Activated naive CD4-positive, alpha-beta T cell treated with anti-CD3 and anti-CD28 coated beads for 36 hours (primary cell): ENCODE data around the gene OR5K2. TPM values are rescaled to one million over a fixed set of nuclear protein-coding genes. Genes with fewer than 3 reads are reported as not detected.

Source experiments
- CTCF ChIA-PET: fragments of 350-600 bp; sonication (Branson Sonifier 250); formaldehyde crosslinking; loops from one replicate; lab custom pipeline; 2021; ENCODE audit warnings: antibody characterized with exemption; lab: Charles Lee
- DNase-seq: peaks from one replicate; pipeline ENCODE4 v3.0.0-alpha.2; 2020
- H3K27ac Mint-ChIP-seq: one replicate; pipeline ENCODE4 v1.8.0; 2021; ENCODE audit warnings: mild to moderate bottlenecking, mixed read lengths
- H3K27me3 Mint-ChIP-seq: one replicate; pipeline ENCODE4 v1.8.0; 2021; ENCODE audit warnings: low read depth, mixed read lengths
- H3K36me3 Mint-ChIP-seq: one replicate; pipeline ENCODE4 v1.8.0; 2021; ENCODE audit warnings: low read depth, mixed read lengths
- H3K4me1 Mint-ChIP-seq: one replicate; pipeline ENCODE4 v1.8.0; 2021; ENCODE audit warnings: low read depth, mixed read lengths
- H3K4me3 Mint-ChIP-seq: one replicate; pipeline ENCODE4 v1.8.0; 2021; ENCODE audit warnings: mild to moderate bottlenecking, moderate library complexity, mixed read lengths
- H3K9me3 Mint-ChIP-seq: one replicate; pipeline ENCODE4 v1.8.0; 2021; ENCODE audit warnings: mixed read lengths
- intact Hi-C: fragments of 100-400 bp; cut with micrococcal nuclease; formaldehyde crosslinking; loops from one replicate; pipeline ENCODE4 v1.15.1; 2023
- total RNA-seq, 2 experiments: library from RNA; stranded (reverse); gene quantifications; one replicate each; pipeline ENCODE4 v1.2.3, GENCODE V29; 2021

OR5K2 gene
- total RNA-seq = not detected

- no peaks in the 10 kb centered on the region for H3K9me3 Mint-ChIP-seq
- H3K27ac Mint-ChIP-seq = no peak within 1 kb of the TSS
- no peaks in the 10 kb centered on the region for H3K4me1 Mint-ChIP-seq
- no peak for DNase-seq
- CTCF ChIA-PET = no interaction called here
- intact Hi-C loops = no loop called here
- H3K4me3 Mint-ChIP-seq = no peak within 1 kb of the TSS
- no peaks in the 10 kb centered on the region for H3K27me3 Mint-ChIP-seq
- H3K36me3 Mint-ChIP-seq = no peaks in the 10 kb centered on the region
Observed at GRCh38 chr3:98497381-98497780, at the start of gene OR5K2. OR5K2 (plus strand) TSS chr3:98497681; CDS start chr3:98497681, 0 bp downstream.

GRCh38 chr3:98449606-98450193 lies 47.8 kb upstream of the OR5K2 start:
- H3K4me3 Mint-ChIP-seq = no peak overlapping the region
- peaks cover 4% of the 10 kb centered on the region for H3K4me1 Mint-ChIP-seq
- no peak overlapping the region for H3K27ac Mint-ChIP-seq
- CTCF ChIA-PET = no interaction called here
- H3K36me3 Mint-ChIP-seq = no peaks in the 10 kb centered on the region
- intact Hi-C loops = no loop called here
- H3K27me3 Mint-ChIP-seq = peaks cover 6% of the 10 kb centered on the region
- no peaks in the 10 kb centered on the region for H3K9me3 Mint-ChIP-seq
- no peak for DNase-seq

DNA sequence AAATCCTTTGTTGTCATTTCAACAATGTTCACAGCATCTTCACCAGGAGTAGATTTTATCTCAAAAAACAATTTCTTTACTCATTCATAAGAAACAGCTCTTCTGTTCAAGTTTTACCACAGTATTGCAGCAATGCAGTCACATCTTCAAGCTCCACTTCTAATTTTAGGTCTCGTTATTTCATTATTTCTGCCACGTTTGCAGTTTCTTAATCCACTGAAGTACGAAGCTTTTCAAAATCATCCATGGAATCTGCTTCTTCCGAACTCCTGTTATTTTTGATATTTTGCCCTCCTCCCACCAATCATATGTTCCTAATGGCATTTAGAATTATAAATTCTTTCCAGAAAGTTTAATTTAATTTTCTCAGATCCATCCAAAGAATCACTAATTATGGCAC lies 47.1 kb upstream of the OR5K2 start:
- intact Hi-C loops = no loop called here
- Mint-ChIP-seq H3K4me3 (no peak overlapping the region), H3K4me1 (peaks cover 4% of the 10 kb centered on the region), H3K27ac (no peak overlapping the region), H3K9me3 (no peaks in the 10 kb centered on the region), H3K36me3 (no peaks in the 10 kb centered on the region), H3K27me3 (peaks cover 6% of the 10 kb centered on the region)
- DNase-seq = no peak
- CTCF ChIA-PET = no interaction called here

- DNase-seq = no peak
- CTCF ChIA-PET = interaction anchor here (0.6 to 1.2 kb wide), 2 partner anchors 10 to 412 kb away, joined by 3 to 6 read pairs; no protein-coding TSS in a partner anchor
- Mint-ChIP-seq H3K27ac (no peak overlapping the region), H3K27me3 (peaks cover 5% of the 10 kb centered on the region), H3K4me3 (no peak overlapping the region), H3K4me1 (no peaks in the 10 kb centered on the region), H3K36me3 (no peaks in the 10 kb centered on the region), H3K9me3 (peaks cover 3% of the 10 kb centered on the region)
- intact Hi-C loops = no loop called here
Observed at GRCh38 chr3:98453827-98454226, 43.7 kb upstream of the OR5K2 start.

DNA sequence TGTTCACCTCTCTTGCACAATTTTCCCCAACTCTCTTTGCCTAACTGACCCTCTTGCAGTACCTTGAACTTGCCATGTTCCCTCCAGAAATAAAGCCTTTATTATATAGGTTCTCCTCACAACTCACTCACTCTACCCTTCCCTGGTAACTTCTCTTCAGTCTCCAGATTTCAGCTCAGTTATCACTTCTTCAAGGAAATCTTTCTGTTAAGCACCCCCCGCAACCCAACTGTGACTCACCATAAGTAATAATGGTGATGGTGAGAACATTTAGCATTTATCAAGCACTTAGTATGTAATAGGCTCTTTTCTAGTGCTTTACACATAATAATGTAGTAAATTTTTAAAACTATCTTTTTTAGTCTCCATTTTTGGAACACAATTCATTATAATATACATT lies 42.6 kb upstream of the OR5K2 start:
- Mint-ChIP-seq H3K27me3 (peaks cover 5% of the 10 kb centered on the region), H3K27ac (no peak overlapping the region), H3K36me3 (peaks cover 1% of the 10 kb centered on the region), H3K9me3 (peaks cover 6% of the 10 kb centered on the region), H3K4me3 (no peak overlapping the region), H3K4me1 (no peaks in the 10 kb centered on the region)
- intact Hi-C loops = no loop called here
- CTCF ChIA-PET = interaction anchor here (0.6 kb wide), 1 partner anchor 16 kb away, joined by 4 read pairs; no protein-coding TSS in a partner anchor
- no peak for DNase-seq

GRCh38 chr3:98457543-98457942 lies 39.9 kb upstream of the OR5K2 start:
- Mint-ChIP-seq H3K27me3 (peaks cover 9% of the 10 kb centered on the region), H3K4me1 (no peaks in the 10 kb centered on the region), H3K4me3 (no peak overlapping the region), H3K27ac (no peak overlapping the region), H3K36me3 (peaks cover 1% of the 10 kb centered on the region), H3K9me3 (peaks cover 6% of the 10 kb centered on the region)
- DNase-seq = no peak
- intact Hi-C loops = no loop called here
- CTCF ChIA-PET = interaction anchor here (0.7 kb wide), 1 partner anchor 26 kb away, joined by 3 read pairs; no protein-coding TSS in a partner anchor

DNA sequence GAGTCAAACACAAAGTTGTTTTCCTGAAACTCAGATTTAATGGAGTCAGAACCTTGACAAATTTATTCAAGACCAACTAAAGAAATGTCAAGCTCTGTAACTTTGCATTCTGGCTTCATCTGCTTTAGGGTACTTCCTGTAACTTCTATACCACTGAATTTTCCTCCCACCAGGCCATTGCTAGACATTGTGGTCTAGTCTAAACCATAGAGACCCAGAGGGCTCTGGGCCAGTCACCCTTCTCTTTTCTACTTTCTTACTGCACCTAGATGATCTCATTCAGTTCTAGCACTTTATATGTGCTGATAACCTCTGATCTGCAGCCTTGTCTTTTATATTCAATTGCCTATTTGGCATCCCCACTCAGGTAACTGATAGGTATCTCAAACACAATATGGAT lies 37.3 kb upstream of the OR5K2 start:
- intact Hi-C loops = no loop called here
- H3K9me3 Mint-ChIP-seq = peaks cover 6% of the 10 kb centered on the region
- no peak for DNase-seq
- no peak overlapping the region for H3K4me3 Mint-ChIP-seq
- CTCF ChIA-PET = interaction anchor here (0.8 to 1.0 kb wide), 2 partner anchors 23 to 42 kb away, joined by 3 read pairs; no protein-coding TSS in a partner anchor
- H3K36me3 Mint-ChIP-seq = peaks cover 1% of the 10 kb centered on the region
- peaks cover 5% of the 10 kb centered on the region for H3K27me3 Mint-ChIP-seq
- no peaks in the 10 kb centered on the region for H3K4me1 Mint-ChIP-seq
- H3K27ac Mint-ChIP-seq = no peak overlapping the region

DNA sequence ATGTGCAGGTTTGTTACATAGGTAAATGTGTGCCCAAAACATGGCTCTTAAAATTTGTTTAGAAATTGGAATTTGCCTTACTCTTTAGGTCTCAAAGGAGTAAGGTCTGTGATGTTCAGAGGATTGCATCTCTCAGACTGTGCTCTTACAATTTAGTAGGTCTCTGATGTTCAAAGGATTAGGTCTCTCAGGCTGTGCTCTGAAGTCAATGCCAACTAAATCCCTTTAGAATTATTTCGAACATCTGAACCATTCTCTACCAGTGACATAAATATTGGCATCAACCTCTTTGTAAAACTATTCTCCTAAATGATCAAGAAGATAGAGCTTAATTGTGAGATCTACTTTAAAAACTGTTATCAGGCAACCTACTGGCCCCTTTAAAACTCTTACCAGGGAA lies 34.6 kb upstream of the OR5K2 start, which contains the start of gene OR5K1:
TSS of gene OR5K1 (plus strand) at position 301 of the 400 bp plus-strand sequence. CDS start 6,376 bp downstream, outside the sequence.
- no peak within 1 kb of the TSS for H3K27ac Mint-ChIP-seq
- no peak for DNase-seq
- CTCF ChIA-PET = no interaction called here
- H3K36me3 Mint-ChIP-seq = peaks cover 1% of the 10 kb centered on the region
- intact Hi-C loops = no loop called here
- no peak within 1 kb of the TSS for H3K4me3 Mint-ChIP-seq
- no peaks in the 10 kb centered on the region for H3K4me1 Mint-ChIP-seq
- peaks cover 6% of the 10 kb centered on the region for H3K9me3 Mint-ChIP-seq
- peaks cover 5% of the 10 kb centered on the region for H3K27me3 Mint-ChIP-seq

DNA sequence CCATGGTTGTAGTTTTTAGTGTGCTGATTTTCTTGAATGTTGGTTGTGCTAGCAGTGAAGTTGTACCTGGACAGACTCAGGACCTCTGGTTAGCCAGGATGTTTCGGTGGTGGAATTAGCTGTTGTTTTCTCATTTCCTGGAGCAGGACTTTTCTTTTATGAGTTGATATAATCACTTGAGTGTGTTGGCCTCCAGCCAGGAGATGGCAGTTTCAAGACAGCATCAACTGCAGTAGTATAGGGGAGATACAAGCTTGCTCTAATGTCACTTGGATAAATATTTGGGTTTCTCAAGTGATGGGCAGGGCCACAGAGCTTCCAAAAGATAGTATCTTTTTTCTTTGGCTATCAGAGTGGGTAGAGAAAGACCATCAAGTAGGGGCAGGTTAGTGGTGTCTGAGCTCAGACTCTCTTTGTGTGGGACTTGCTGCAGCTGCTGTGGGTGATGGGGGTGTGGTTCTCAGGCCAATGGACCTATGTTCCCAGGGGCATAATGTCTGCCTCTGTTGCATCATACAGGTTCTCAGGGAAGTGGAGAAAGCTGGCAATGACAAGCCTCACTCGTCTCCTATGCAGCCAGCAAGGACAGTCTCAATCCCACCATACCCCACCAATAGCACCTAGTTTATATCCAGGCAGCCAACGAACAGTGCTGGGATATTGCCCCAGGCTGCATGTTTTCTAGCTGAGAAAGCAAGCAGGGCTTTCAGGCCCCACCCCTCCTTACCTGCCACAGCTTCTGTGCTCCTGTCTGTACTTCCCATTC lies 14.6 kb upstream of the OR5K2 start:
- CTCF ChIA-PET = interaction anchor here (0.6 to 1.1 kb wide), 3 partner anchors 23 to 90 kb away, joined by 3 read pairs; no protein-coding TSS in a partner anchor
- intact Hi-C loops = no loop called here
- no peak overlapping the region for H3K27ac Mint-ChIP-seq
- H3K4me3 Mint-ChIP-seq = no peak overlapping the region
- no peak for DNase-seq
- peaks cover 18% of the 10 kb centered on the region for H3K27me3 Mint-ChIP-seq
- H3K36me3 Mint-ChIP-seq = peaks cover 6% of the 10 kb centered on the region
- H3K9me3 Mint-ChIP-seq = peaks cover 33% of the 10 kb centered on the region
- no peaks in the 10 kb centered on the region for H3K4me1 Mint-ChIP-seq

GRCh38 chr3:98483626-98484025 lies 13.9 kb upstream of the OR5K2 start:
- Mint-ChIP-seq H3K9me3 (peaks cover 40% of the 10 kb centered on the region), H3K27ac (no peak overlapping the region), H3K4me1 (no peaks in the 10 kb centered on the region), H3K36me3 (peaks cover 6% of the 10 kb centered on the region), H3K4me3 (no peak overlapping the region), H3K27me3 (peaks cover 18% of the 10 kb centered on the region)
- CTCF ChIA-PET = interaction anchor here (0.6 kb wide), 1 partner anchor 27 kb away, joined by 3 read pairs; no protein-coding TSS in a partner anchor
- intact Hi-C loops = no loop called here
- no peak for DNase-seq

- DNase-seq = no peak
- Mint-ChIP-seq H3K27ac (no peak overlapping the region), H3K36me3 (no peaks in the 10 kb centered on the region), H3K27me3 (no peaks in the 10 kb centered on the region), H3K4me3 (no peak overlapping the region), H3K9me3 (no peaks in the 10 kb centered on the region), H3K4me1 (no peaks in the 10 kb centered on the region)
- CTCF ChIA-PET = no interaction called here
- intact Hi-C loops = no loop called here
Observed at GRCh38 chr3:98500019-98500418, 2.5 kb downstream of the OR5K2 start.

GRCh38 chr3:98501270-98501669 lies 3.8 kb downstream of the OR5K2 start:
- H3K4me1 Mint-ChIP-seq = no peaks in the 10 kb centered on the region
- no peaks in the 10 kb centered on the region for H3K27me3 Mint-ChIP-seq
- peaks cover 3% of the 10 kb centered on the region for H3K36me3 Mint-ChIP-seq
- H3K27ac Mint-ChIP-seq = no peak overlapping the region
- H3K4me3 Mint-ChIP-seq = no peak overlapping the region
- CTCF ChIA-PET = no interaction called here
- H3K9me3 Mint-ChIP-seq = no peaks in the 10 kb centered on the region
- intact Hi-C loops = no loop called here
- DNase-seq = no peak
